Naive B cell (primary cell): ENCODE data around the gene KRTAP6-3. TPM values are rescaled to one million over a fixed set of nuclear protein-coding genes. Genes with fewer than 3 reads are reported as not detected.

Experiments used
- ATAC-seq, 2 donors: fragments of 150-1000 bp; cut with Tn5 transposase; 2 replicates each; pipeline ENCODE4 v1.10.0; 2021; ENCODE audit warnings: low read depth in 2 of 2, mild to moderate bottlenecking in 2 of 2, moderate library complexity in 2 of 2
- DNase-seq: peaks from one replicate; pipeline ENCODE4 v3.0.0; 2022
- H3K27ac Mint-ChIP-seq, 6 donors: one replicate each; pipeline ENCODE4 v1.8.0; 2020 to 2022; ENCODE audit warnings: mild to moderate bottlenecking in 6 of 6, mixed read lengths in 6 of 6, moderate library complexity in 5 of 6, inconsistent platforms in 2 of 6
- H3K27me3 Mint-ChIP-seq, 3 donors: one replicate each; pipeline ENCODE4 v1.8.0; 2021 to 2022; ENCODE audit warnings: mixed read lengths in 3 of 3, mild to moderate bottlenecking in 1 of 3
- H3K36me3 Mint-ChIP-seq, 2 donors: one replicate each; pipeline ENCODE4 v1.8.0; 2020 to 2022; ENCODE audit warnings: mixed read lengths in 2 of 2, inconsistent platforms in 1 of 2, mild to moderate bottlenecking in 1 of 2
- H3K4me1 Mint-ChIP-seq, 3 donors: one replicate each; pipeline ENCODE4 v1.8.0; 2020 to 2022; ENCODE audit warnings: mixed read lengths in 3 of 3, inconsistent platforms in 1 of 3, mild to moderate bottlenecking in 1 of 3, moderate library complexity in 1 of 3
- H3K4me3 Mint-ChIP-seq, 8 donors: one replicate each; pipeline ENCODE4 v1.8.0; 2020 to 2022; ENCODE audit warnings: mild to moderate bottlenecking in 8 of 8, mixed read lengths in 8 of 8, moderate library complexity in 8 of 8, inconsistent platforms in 2 of 8
- H3K9me3 Mint-ChIP-seq, 7 donors: one replicate each; pipeline ENCODE4 v1.8.0; 2020 to 2022; ENCODE audit warnings: mixed read lengths in 7 of 7, mild to moderate bottlenecking in 5 of 7, inconsistent platforms in 2 of 7, moderate library complexity in 1 of 7
- polyA plus RNA-seq, 6 donors: library from polyadenylated mRNA; unstranded; fragments of 300-500 nt; fragmentation: Illumina TruSeq; gene quantifications; one replicate each; pipeline ENCODE4 v1.2.3, GENCODE V29; 2021; ENCODE audit warnings: low read depth in 6 of 6

The KRTAP6-3 gene
- polyA plus RNA-seq, 6 donors from 2014 or later, result not detected

DNA sequence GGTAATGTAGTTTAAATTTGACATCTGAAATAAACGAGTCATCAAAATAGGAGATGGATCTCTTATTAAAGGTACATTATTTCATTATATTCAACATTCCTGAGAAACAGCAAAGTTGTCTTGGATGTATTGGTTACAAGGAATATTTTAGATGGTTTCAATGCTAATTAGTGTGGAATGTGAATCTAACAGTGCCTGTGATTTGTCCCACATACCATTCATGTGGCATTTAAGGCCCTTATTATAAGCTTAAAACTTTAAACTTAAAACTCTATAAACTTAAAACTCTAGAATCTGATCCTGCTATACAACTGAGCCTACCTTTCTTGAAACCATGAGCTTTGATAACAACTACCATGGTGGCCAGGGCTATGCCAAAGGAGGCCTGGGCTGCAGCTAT lies 8.5 kb downstream of the KRTAP6-3 start, which contains the start of gene KRTAP22-1:
TSS of gene KRTAP22-1 (plus strand) at position 301 of the 400 bp plus-strand sequence.
- Mint-ChIP-seq H3K4me1 (no peaks in the 10 kb centered on the region), H3K27me3 (no peaks in the 10 kb centered on the region), H3K4me3 (no peak within 1 kb of the TSS), H3K36me3 (no peaks in the 10 kb centered on the region), H3K27ac (no peak within 1 kb of the TSS), H3K9me3 (peaks cover 0 to 17% (median 5%) of the 10 kb centered on the region in 7 donors)
- DNase-seq (no peak), ATAC-seq (no peak)

DNA sequence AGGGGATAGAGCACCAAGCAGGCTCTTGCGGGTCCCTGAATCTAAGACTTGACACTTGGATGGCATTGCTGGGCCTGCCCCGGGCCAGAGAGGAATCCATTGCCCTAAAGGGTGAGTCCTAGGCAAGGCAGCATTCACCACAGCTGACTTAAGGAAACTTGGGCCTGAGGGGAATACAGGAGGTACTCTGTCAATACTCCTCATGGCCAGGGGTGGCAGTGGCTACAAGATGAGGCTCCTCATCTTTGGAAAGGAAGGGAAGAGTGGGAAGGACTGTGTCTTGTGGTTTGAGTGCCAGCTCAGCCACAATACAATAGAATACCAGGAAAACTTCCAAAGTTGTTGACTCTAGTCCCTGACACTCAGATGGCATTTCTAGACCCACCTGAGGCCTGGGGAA lies 13.7 kb downstream of the KRTAP6-3 start:
- H3K4me1 Mint-ChIP-seq, result no peaks in the 10 kb centered on the region
- H3K9me3 Mint-ChIP-seq, result peaks cover 1 to 26% (median 14%) of the 10 kb centered on the region in 7 donors
- no peak overlapping the region for H3K27ac Mint-ChIP-seq
- H3K27me3 Mint-ChIP-seq, result no peaks in the 10 kb centered on the region
- no peak for DNase-seq
- H3K36me3 Mint-ChIP-seq, result no peaks in the 10 kb centered on the region
- H3K4me3 Mint-ChIP-seq, result no peak overlapping the region
- no peak for ATAC-seq

DNA sequence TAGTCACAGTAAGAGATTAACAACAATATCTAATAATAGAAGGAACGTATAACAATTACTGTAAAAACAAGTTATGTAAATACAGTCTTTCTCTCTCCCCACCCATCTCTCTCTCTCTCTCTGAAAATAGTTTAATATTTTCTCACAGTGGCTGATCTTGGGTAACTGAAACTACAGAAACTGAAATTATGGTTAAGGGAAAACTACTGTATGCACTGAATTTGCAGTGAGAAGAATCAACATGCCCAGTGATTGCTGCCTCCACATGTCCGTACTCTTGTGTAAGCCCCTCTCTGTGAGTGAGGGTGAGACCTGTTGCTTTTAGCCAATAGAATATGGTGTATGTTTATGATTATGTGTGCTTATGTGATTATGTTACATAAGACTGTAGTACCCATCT lies 19.9 kb downstream of the KRTAP6-3 start:
- no peaks in the 10 kb centered on the region for H3K27me3 Mint-ChIP-seq
- peaks cover 3 to 17% (median 10%) of the 10 kb centered on the region in 7 donors for H3K9me3 Mint-ChIP-seq
- ATAC-seq, result no peak
- DNase-seq, result no peak
- no peak overlapping the region for H3K27ac Mint-ChIP-seq
- no peaks in the 10 kb centered on the region for H3K36me3 Mint-ChIP-seq
- no peak overlapping the region for H3K4me3 Mint-ChIP-seq
- no peaks in the 10 kb centered on the region for H3K4me1 Mint-ChIP-seq

DNA sequence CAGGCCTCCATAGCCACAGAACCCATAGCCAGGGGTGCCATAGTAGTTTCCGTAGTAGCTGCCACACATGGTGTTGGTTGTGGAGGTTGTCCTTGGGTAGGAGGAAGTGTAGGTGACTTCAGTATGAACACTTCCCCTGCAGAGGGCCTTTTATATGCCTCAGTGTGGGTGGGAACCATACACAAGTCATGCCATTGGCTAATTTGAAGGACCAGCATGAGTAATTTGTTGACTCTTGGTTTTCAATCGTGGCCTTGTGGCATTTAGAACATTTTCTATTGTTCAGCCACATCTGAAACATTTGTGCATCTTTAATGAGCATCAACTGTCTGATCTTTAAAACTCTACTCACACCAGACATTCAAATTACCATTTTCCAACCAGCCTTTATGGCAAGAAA lies 21.6 kb downstream of the KRTAP6-3 start, which contains the start of gene KRTAP6-1:
TSS of gene KRTAP6-1 (minus strand) at position 95 of the 400 bp plus-strand sequence. CDS start at position 69, 26 bp downstream.
- Mint-ChIP-seq H3K27ac (no peak within 1 kb of the TSS), H3K9me3 (peaks cover 3 to 13% (median 5%) of the 10 kb centered on the region in 7 donors), H3K4me3 (no peak within 1 kb of the TSS), H3K36me3 (no peaks in the 10 kb centered on the region), H3K27me3 (no peaks in the 10 kb centered on the region), H3K4me1 (no peaks in the 10 kb centered on the region)
- ATAC-seq, result no peak
- no peak for DNase-seq

DNA sequence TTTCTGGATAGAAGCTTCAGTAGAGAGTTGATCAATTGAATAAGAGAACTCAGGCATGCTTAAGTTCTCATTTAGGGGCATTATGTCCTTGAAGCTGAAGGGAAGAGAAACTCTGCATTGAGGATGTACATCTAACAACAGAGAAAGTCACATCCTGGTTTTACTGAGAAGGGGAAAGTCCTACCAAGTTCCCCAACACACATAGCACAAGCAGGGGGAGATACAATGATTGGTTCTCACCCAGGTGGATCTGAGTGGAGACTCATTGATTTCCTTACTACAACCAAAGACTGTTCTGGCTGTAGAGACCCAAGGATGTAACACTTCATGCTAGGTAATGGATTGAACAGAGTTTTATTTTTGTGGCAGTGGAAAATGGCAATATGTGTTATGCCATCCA lies 23.0 kb downstream of the KRTAP6-3 start:
- no peaks in the 10 kb centered on the region for H3K4me1 Mint-ChIP-seq
- DNase-seq (no peak), ATAC-seq (no peak)
- no peaks in the 10 kb centered on the region for H3K36me3 Mint-ChIP-seq
- no peak overlapping the region for H3K27ac Mint-ChIP-seq
- H3K9me3 Mint-ChIP-seq, result peaks cover 3 to 13% (median 5%) of the 10 kb centered on the region in 7 donors
- no peak overlapping the region for H3K4me3 Mint-ChIP-seq
- H3K27me3 Mint-ChIP-seq, result no peaks in the 10 kb centered on the region

DNA sequence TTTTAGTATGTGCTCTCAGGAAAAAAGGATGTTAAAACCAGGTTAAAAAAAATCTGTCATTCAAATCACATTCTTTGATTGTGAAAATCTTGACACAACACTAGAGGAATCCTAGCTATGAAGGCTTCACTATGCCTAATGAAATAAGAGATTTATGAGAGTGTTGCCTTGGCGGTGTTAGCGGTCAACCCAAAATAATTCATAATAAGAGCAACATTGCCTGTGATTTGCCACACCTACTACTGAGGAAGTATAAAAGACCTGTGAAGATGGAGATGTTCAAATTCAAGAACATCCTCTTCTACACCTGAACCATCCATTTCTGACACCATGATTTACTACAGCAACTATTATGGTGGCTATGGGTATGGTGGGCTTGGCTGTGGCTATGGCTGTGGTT lies 23.9 kb downstream of the KRTAP6-3 start, which contains the start of gene KRTAP20-1:
TSS of gene KRTAP20-1 (plus strand) at position 301 of the 400 bp plus-strand sequence. CDS start at position 331, 30 bp downstream.
- Mint-ChIP-seq H3K27ac (no peak within 1 kb of the TSS), H3K27me3 (no peaks in the 10 kb centered on the region), H3K9me3 (peaks cover 0 to 8% (median 2%) of the 10 kb centered on the region in 7 donors), H3K4me1 (no peaks in the 10 kb centered on the region), H3K36me3 (no peaks in the 10 kb centered on the region), H3K4me3 (no peak within 1 kb of the TSS)
- DNase-seq (no peak), ATAC-seq (no peak)

DNA sequence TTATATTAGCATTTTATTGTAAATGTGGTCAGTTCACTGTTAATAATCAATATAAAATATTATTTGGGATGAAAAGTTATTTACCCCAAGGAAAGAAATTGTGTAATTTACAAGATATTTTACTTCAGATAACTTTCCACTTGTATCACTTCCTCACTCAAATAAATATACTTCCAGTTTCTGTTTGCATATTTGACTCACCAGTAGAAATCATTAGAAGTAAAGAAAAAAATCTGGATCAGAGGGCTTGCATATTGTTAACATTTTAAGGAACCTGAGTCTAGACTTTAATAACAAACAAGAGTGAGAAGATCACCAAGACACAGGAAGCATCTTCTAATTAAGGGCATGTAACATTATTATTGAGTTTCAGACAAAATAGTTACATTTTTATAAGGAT lies 27.8 kb downstream of the KRTAP6-3 start:
- H3K4me1 Mint-ChIP-seq, result no peaks in the 10 kb centered on the region
- no peak overlapping the region for H3K4me3 Mint-ChIP-seq
- H3K27ac Mint-ChIP-seq, result no peak overlapping the region
- H3K36me3 Mint-ChIP-seq, result no peaks in the 10 kb centered on the region
- H3K9me3 Mint-ChIP-seq, result peaks cover 0 to 14% (median 4%) of the 10 kb centered on the region in 7 donors
- H3K27me3 Mint-ChIP-seq, result no peaks in the 10 kb centered on the region
- DNase-seq (no peak), ATAC-seq (no peak)

DNA sequence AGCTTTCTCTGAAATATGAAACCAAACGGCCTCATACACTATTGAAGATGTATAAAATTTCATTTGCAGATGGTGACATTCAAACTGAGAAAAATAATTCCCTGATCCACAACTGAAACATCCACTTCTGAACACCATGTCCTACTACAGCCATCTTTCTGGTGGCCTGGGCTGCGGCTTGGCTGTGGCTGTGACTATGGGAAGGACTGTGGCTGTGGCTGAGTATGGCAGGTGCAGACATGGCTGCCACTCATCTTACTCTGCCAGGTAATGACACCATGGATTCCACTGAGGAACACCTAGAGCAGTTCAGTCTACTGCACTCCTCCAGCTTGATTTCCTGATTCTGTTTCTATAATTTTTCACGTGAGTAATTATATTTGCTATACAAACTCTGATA lies 28.3 kb downstream of the KRTAP6-3 start, which contains the start of gene KRTAP20-4:
TSS of gene KRTAP20-4 (plus strand) at position 106 of the 400 bp plus-strand sequence.
- H3K27ac Mint-ChIP-seq, result no peak within 1 kb of the TSS
- no peak within 1 kb of the TSS for H3K4me3 Mint-ChIP-seq
- H3K36me3 Mint-ChIP-seq, result no peaks in the 10 kb centered on the region
- H3K4me1 Mint-ChIP-seq, result no peaks in the 10 kb centered on the region
- ATAC-seq (no peak), DNase-seq (no peak)
- peaks cover 0 to 14% (median 4%) of the 10 kb centered on the region in 7 donors for H3K9me3 Mint-ChIP-seq
- no peaks in the 10 kb centered on the region for H3K27me3 Mint-ChIP-seq

DNA sequence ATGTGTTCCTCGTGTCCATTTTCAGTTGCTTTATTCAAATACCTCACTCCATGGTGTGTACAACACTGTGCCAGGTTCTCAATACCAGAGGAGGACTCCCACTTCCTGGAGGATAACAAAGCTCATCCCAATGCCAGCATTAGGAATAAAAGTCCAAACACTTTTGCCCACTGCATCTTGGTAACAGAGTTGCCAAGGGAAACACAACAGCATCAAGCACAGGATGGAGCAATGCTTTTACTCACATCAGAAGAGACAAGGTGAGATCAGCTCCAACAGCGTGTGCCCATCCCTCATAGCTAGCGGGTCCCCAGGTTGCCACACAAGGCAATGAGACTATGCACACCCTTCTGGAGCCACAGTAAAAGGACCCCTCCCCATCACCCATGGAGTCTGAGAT lies 31.1 kb downstream of the KRTAP6-3 start:
- no peaks in the 10 kb centered on the region for H3K27me3 Mint-ChIP-seq
- H3K36me3 Mint-ChIP-seq, result no peaks in the 10 kb centered on the region
- no peaks in the 10 kb centered on the region for H3K4me1 Mint-ChIP-seq
- DNase-seq, result no peak
- H3K27ac Mint-ChIP-seq, result no peak overlapping the region
- H3K9me3 Mint-ChIP-seq, result peaks cover 0 to 14% (median 8%) of the 10 kb centered on the region in 7 donors
- no peak overlapping the region for H3K4me3 Mint-ChIP-seq
- ATAC-seq, result no peak

DNA sequence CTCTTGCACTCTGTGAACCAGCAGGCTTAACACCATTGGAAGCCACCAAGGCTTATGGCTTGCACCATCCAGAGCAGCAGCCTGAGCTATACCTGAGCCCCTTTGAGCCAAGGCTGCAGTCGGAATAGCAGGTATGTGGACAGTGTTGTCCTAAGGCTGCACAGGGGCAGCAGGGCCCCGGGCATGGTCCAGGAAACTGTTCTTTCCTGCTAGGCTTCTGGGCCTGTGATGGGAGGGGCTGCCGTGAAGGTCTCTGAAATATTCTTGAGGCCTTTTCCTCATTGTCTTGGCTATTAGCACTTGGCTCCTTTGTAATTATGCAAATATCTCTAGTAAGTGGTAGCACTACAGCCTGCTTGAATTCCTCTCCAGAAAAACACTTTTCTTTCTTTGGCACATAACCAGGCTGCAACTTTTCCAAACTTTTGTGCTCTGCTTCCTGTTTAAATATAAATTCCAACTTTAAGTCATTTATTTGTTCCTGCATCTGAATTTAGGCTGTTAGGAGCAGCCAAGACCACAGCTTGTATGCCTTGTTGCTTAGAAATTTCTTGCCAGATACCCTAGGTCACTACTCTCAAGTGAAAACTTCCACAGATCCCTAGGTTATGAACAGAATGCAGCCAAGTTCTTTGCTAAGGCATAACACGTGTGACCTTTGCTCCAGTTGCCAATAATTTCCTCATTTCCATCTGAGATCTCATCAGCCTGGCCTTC lies 33.4 kb downstream of the KRTAP6-3 start:
- Mint-ChIP-seq H3K4me3 (no peak overlapping the region), H3K36me3 (no peaks in the 10 kb centered on the region), H3K9me3 (peaks cover 0 to 14% (median 6%) of the 10 kb centered on the region in 7 donors), H3K27me3 (no peaks in the 10 kb centered on the region), H3K27ac (no peak overlapping the region), H3K4me1 (no peaks in the 10 kb centered on the region)
- DNase-seq (no peak), ATAC-seq (no peak)

DNA sequence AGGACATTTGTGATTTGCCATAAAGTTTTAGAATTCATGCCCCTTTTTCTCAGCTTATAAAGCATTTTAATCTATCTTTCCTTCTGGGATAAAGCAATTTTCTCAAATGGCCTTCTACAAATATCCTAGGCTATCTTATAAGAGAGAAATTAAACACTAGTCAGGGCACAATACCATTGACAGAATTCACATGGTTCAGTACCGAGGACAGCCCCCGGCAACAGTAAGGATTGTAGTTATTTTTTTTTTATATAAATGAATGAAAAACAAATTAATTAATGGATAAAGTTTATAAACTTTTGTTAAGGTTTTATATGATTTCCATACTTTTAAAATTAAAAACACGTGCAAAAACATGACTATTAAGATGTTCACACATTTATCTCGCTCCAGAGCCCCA lies 35.9 kb downstream of the KRTAP6-3 start:
- H3K27ac Mint-ChIP-seq, result no peak overlapping the region
- peaks cover 0 to 11% (median 5%) of the 10 kb centered on the region in 7 donors for H3K9me3 Mint-ChIP-seq
- no peak overlapping the region for H3K4me3 Mint-ChIP-seq
- no peaks in the 10 kb centered on the region for H3K36me3 Mint-ChIP-seq
- ATAC-seq (no peak), DNase-seq (no peak)
- H3K27me3 Mint-ChIP-seq, result no peaks in the 10 kb centered on the region
- H3K4me1 Mint-ChIP-seq, result no peaks in the 10 kb centered on the region

DNA sequence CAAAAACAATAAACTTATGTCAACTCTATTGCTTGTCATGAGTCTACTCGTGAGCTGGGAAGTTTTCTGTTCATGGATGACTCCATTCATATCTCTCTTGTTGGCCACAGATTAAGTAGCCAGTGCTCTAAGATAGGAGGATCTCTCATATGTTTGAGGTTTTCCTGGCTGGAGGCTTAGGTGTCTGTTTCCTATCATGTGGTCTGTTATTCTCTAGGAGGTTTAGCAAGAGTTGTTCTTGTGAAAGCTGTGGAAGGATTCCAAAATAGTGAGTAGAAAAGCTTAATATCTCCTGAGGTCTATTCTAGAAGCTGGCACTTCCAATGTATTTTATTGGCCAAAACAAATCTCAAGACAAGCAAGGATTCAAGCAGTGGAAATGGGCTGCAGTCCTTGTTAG lies 37.0 kb downstream of the KRTAP6-3 start:
- H3K27me3 Mint-ChIP-seq, result no peaks in the 10 kb centered on the region
- H3K36me3 Mint-ChIP-seq, result no peaks in the 10 kb centered on the region
- no peaks in the 10 kb centered on the region for H3K4me1 Mint-ChIP-seq
- ATAC-seq, result no peak
- H3K27ac Mint-ChIP-seq, result no peak overlapping the region
- DNase-seq, result no peak
- H3K9me3 Mint-ChIP-seq, result peaks cover 0 to 11% (median 5%) of the 10 kb centered on the region in 7 donors
- no peak overlapping the region for H3K4me3 Mint-ChIP-seq

DNA sequence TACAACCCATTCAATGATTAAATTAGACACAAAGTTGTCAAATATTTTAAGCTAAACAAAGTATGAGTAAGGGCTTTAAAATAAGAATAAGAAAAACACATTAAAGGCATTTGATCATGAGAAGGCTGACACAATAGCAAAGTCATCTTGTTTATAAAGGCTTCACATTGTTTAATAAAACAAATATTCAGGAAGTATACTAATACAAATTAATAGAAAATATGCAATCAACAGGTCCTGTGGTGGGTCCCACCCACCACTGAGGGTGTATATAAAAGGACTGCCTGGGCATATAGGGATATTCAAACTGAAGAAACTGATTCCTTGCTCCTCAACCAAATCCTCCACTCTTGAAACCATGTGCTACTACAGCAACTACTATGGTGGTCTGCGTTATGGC lies 42.7 kb downstream of the KRTAP6-3 start, which contains the start of gene KRTAP20-2:
TSS of gene KRTAP20-2 (plus strand) at position 301 of the 400 bp plus-strand sequence. CDS start at position 359, 58 bp downstream.
- DNase-seq (no peak), ATAC-seq (no peak)
- H3K9me3 Mint-ChIP-seq, result peaks cover 4 to 11% (median 5%) of the 10 kb centered on the region in 7 donors
- no peak within 1 kb of the TSS for H3K27ac Mint-ChIP-seq
- H3K4me1 Mint-ChIP-seq, result no peaks in the 10 kb centered on the region
- H3K4me3 Mint-ChIP-seq, result no peak within 1 kb of the TSS
- no peaks in the 10 kb centered on the region for H3K36me3 Mint-ChIP-seq
- no peaks in the 10 kb centered on the region for H3K27me3 Mint-ChIP-seq

DNA sequence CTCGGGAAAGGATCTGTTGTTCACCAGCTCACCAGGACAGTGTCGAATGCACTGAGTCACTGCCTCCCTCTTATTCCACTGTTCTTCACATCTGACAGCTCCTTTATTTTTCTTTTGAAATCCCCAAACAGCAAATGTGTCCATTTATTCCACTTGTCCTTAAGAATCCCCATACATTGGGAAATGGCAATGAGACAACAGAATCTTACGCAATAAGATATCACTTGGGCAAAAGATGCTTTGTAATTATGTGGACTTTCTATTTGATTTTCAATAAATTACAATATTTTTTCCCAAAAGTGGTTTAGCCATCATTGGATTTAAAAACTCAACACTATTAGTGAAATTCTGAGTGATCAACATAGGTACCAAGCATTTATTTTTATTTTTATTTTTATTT lies 46.4 kb downstream of the KRTAP6-3 start:
- no peak for ATAC-seq
- no peaks in the 10 kb centered on the region for H3K4me1 Mint-ChIP-seq
- no peak for DNase-seq
- no peak overlapping the region for H3K4me3 Mint-ChIP-seq
- no peaks in the 10 kb centered on the region for H3K36me3 Mint-ChIP-seq
- H3K27me3 Mint-ChIP-seq, result no peaks in the 10 kb centered on the region
- H3K9me3 Mint-ChIP-seq, result peaks cover 5 to 14% (median 7%) of the 10 kb centered on the region in 7 donors
- no peak overlapping the region for H3K27ac Mint-ChIP-seq
